Measurements from ENCODE around the gene PRTFDC1.
"Not testable (repeated sequence)": the region's sequence is repeated elsewhere in the genome, so short reads cannot be mapped to it uniquely, and the experiment has no call there.

The PRTFDC1 gene

GRCh38 chr10:24935504-24936292, 16.7 kb downstream of the PRTFDC1 start:
- DNase-seq (ENCODE audit: low read depth in 2 of 2, low spot score in 1 of 2) = no peak

- no peak for DNase-seq (ENCODE audit: low read depth in 2 of 2, low spot score in 1 of 2)
Measured at GRCh38 chr10:24931236-24931635, 21.2 kb downstream of the PRTFDC1 start.

- DNase-seq (ENCODE audit: low read depth in 2 of 2, low spot score in 1 of 2) = no peak
Measured at GRCh38 chr10:24930427-24930826, 22.0 kb downstream of the PRTFDC1 start.

- no peak for DNase-seq (ENCODE audit: low read depth in 2 of 2, low spot score in 1 of 2)
Measured at GRCh38 chr10:24929904-24930303, 22.5 kb downstream of the PRTFDC1 start.

- DNase-seq (ENCODE audit: low read depth in 2 of 2, low spot score in 1 of 2) = no peak
Measured at GRCh38 chr10:24929056-24929544, 23.3 kb downstream of the PRTFDC1 start.

GRCh38 chr10:24928163-24928562, 24.2 kb downstream of the PRTFDC1 start:
- DNase-seq (ENCODE audit: low read depth in 2 of 2, low spot score in 1 of 2) = no peak

- DNase-seq (ENCODE audit: low read depth in 2 of 2, low spot score in 1 of 2) = no peak
Measured at GRCh38 chr10:24926557-24926956, 25.8 kb downstream of the PRTFDC1 start.

GRCh38 chr10:24925799-24926198, 26.6 kb downstream of the PRTFDC1 start:
- no peak for DNase-seq (ENCODE audit: low read depth in 2 of 2, low spot score in 1 of 2)

- DNase-seq (ENCODE audit: low read depth in 2 of 2, low spot score in 1 of 2) = not testable (repeated sequence)
Measured at GRCh38 chr10:24924483-24924882, 27.9 kb downstream of the PRTFDC1 start.

- not testable (repeated sequence) for DNase-seq (ENCODE audit: low read depth in 2 of 2, low spot score in 1 of 2)
Measured at GRCh38 chr10:24922222-24922868, 30.1 kb downstream of the PRTFDC1 start.

GRCh38 chr10:24920907-24921881, 31.2 kb downstream of the PRTFDC1 start:
- no peak for DNase-seq (ENCODE audit: low read depth in 2 of 2, low spot score in 1 of 2)

- not testable (repeated sequence) for DNase-seq (ENCODE audit: low read depth in 2 of 2, low spot score in 1 of 2)
Measured at GRCh38 chr10:24920192-24920591, 32.2 kb downstream of the PRTFDC1 start.

GRCh38 chr10:24919629-24920028, 32.8 kb downstream of the PRTFDC1 start:
- not testable (repeated sequence) for DNase-seq (ENCODE audit: low read depth in 2 of 2, low spot score in 1 of 2)

- DNase-seq (ENCODE audit: low read depth in 2 of 2, low spot score in 1 of 2) = no peak
Measured at GRCh38 chr10:24917979-24918378, 34.4 kb downstream of the PRTFDC1 start.

GRCh38 chr10:24917493-24917892, 34.9 kb downstream of the PRTFDC1 start:
- DNase-seq (ENCODE audit: low read depth in 2 of 2, low spot score in 1 of 2) = no peak

GRCh38 chr10:24916365-24916764, 36.0 kb downstream of the PRTFDC1 start:
- no peak for DNase-seq (ENCODE audit: low read depth in 2 of 2, low spot score in 1 of 2)

GRCh38 chr10:24915304-24915703, 37.1 kb downstream of the PRTFDC1 start:
- no peak for DNase-seq (ENCODE audit: low read depth in 2 of 2, low spot score in 1 of 2)

- no peak for DNase-seq (ENCODE audit: low read depth in 2 of 2, low spot score in 1 of 2)
Measured at GRCh38 chr10:24914148-24914547, 38.3 kb downstream of the PRTFDC1 start.

GRCh38 chr10:24912215-24912614, 40.2 kb downstream of the PRTFDC1 start:
- DNase-seq (ENCODE audit: low read depth in 2 of 2, low spot score in 1 of 2) = no peak

GRCh38 chr10:24911029-24911428, 41.4 kb downstream of the PRTFDC1 start:
- no peak for DNase-seq (ENCODE audit: low read depth in 2 of 2, low spot score in 1 of 2)

- DNase-seq (ENCODE audit: low read depth in 2 of 2, low spot score in 1 of 2) = no peak
Measured at GRCh38 chr10:24910574-24910973, 41.8 kb downstream of the PRTFDC1 start.

Measured in stimulated activated CD8-positive, alpha-beta memory T cell treated with anti-CD3 and anti-CD28 coated beads, Interleukin-4, amount 100 ng/mL, for 1 hour (primary cell).